NCI-H2081 (cell line): ENCODE results near the gene SOCS6.

Source experiments
- DNase-seq, 2 experiments: peaks; one replicate each; lab custom pipeline; 2025; lab: John Stamatoyannopoulos, UW

The SOCS6 gene

DNA sequence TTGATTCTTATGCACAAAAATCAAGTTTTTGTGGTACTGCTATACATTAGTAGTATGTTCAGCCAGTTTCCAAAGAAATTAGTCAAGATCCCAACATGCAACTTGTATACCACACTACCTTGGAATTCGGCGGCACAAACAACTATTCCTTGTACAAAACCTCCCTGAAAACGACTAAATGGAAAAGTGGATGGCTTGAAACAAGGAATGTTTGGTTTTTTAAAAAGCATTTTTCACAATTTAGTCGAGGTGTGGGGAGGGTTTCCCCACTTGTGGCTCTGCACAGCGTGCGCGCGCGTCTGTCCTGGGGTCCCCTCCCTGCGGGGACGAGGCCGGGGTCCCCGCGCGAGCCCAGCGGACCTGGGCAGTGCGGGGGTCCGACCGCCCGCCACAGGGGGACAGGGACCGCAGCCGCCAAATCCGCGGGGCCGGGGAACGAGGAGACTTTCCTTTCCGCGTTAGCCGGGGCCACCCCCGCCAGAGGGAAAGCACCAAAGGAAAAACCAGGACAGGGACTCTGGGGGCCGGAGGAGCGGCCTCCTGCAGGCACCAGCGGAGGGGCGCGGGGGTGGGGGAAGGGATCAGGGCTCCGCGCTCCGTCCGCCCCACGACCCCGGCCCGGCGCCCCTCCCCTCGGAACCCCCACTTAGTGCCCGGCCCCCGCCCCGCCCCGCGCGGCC is 534 bp upstream of the SOCS6 start:
- DNase-seq = peak in 1 of 2 experiments; percentile 29

DNA sequence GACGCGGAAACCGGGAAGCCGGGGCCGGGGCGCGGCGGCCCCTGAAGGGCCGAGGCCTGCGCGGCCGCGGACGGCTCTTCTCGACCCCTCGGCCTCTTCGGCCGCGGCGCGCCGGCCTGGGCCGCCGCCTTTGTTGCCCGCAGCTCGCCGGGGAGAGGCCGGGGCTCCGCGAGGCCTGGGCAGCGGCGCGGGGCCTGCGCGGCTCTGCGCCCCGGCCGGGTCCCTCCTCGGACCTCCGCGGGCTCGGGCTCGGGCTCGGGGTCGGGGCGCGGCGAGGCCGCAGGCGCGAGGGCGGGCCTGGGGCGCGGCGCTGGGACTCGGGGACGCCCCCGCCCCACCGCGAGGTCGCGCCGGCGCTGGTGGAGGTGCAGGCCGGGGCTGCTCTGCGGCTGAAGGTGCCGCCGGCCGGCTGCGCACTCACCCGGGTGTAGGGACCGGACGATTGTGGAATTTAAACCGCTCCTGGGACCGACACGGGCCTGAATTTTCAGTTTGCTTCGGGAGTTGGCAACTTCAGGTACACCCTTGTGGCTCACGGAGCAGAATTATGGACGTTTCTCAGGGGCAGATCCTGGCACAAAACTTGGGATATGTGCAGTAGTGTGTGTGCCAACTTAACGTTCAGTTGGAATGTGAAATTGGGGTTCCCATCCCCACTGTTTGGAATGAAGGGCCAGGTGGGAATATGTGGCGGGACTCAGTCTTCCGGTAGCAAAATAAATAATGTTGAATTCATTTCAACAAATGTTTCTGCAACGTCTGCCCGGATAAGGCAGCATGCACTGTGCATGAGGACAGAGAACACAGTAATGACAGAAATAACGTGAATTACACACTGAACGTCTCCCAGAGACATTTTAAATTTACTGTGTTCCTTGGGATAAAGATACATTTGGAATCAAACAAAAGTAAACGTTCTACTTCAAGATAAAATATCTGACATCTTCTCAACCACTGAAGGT is 787 bp downstream of the SOCS6 start:
- peak; percentile 4 to 43 for DNase-seq

DNA sequence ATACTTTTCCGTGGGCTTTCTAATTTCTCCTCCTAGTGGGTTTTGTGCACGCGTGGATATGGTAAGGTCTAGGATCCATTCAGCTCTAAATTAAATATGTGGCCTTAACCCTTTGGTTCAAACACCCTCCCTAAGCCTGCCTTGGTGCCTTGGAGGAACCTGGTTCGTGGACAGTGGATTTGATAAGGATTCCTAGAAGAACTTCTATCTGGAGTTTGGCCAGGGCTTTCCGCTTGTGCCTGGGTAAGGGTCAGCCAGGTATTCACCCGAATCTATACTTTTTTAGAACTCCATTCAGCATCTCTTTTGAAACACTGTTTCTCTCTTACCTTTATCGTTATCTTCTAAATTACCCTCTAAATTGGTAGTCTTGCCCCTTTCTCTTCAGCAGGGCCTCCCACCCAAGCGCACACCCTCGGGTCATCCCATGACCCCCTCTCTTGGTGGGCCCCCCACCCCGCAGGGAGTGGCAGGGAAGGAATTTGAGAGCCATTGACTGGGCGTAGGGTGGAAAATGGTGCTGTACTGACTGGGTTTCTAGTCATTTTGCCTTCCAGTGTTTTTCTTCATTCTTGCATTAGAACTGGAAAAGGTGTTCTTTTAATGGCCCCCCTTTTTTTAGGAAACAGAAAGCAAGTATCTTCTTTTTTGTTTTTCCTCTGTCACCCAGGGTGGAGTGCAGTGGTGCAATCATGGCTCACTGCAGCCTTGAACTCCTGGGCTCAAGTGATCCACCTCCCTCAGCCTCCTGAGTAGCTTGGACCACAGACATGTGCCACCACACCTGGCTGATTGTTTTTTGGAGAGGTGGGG is 1.8 kb downstream of the SOCS6 start:
- no peak for DNase-seq

DNA sequence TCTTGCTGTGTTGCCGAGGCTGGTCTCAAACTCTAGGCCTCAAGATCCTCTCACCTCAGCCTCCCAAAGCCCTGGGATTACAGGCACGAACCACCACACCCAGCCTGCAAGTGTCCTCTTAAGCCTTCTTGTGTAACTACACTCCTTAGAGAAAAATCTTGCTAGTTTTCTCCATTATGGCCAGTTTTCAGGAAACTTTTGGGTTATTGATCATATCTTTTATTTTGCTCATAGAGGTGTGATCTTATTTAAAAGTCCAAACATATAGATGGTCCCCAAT is 2.4 kb downstream of the SOCS6 start:
- DNase-seq = no peak

DNA sequence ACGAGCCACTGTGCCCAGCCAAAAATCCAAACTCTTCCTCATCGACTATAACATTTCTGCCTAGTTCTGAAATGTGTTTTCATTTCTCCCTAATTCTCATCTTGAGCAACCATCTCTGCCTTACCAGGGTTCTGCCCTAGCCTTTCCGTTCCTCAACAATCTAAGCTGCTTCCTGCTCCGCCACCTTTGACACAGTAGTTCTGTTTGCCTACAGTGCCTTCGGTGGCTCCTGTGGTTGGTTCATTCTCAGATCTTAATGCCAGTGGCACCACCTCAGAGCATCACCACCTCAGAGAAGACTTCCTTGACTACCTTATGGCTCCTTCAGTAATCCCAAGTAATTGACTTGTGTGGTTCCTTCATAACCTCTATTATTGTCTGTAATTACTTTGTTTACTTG is 3.8 kb downstream of the SOCS6 start:
- DNase-seq = no peak

DNA sequence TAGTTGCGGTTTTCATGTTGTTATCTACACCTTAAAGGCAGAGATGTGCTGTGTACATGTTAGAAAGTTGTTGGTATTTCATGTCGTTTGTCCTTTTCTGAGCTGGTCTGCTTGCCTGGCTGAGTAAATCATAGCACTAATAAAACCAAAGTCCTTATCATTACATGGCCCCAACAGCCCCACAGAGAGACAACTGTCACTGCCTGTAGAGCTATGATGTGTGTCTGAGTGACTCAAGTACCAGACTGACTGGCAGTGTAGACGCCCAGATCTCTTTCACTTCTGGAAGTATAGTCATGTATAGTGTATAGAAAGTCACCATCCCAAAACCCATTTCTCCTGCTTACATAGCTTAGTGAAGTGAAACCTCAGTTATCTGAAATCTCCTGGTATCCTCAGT is 4.3 kb downstream of the SOCS6 start:
- no peak for DNase-seq

DNA sequence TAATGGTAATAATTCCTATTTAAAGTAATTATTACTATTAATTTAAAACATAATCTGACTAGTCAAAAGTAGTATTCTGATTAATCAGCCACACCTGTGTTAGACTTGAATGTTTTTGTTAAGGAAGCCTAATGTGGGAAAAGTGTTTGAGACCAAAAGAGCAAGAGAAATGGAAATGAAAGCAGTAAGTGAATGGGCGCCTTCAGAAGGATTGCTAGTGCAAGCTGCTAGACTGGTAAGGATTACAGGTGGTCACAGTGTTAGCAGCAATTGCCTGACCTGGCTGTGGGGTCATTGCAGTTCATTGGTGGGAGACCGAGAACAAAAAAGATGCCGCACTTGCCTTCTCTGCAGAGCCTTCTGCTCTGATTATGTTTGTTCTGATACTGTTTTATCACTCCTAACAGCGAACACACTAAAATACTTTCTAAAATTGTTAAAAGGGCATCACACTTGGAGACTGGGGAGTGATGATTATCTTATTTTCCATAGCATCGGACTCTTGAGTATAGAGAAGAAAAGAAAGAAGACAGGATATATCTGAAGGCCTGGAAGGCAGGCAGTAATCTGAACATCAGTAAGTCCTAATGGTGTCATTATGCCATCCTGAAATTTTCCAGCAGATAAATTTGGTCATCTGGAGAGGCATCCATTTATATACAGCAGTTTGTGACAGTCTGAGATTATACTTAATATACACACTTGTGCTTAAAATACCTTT is 5.8 kb downstream of the SOCS6 start:
- no peak for DNase-seq

DNA sequence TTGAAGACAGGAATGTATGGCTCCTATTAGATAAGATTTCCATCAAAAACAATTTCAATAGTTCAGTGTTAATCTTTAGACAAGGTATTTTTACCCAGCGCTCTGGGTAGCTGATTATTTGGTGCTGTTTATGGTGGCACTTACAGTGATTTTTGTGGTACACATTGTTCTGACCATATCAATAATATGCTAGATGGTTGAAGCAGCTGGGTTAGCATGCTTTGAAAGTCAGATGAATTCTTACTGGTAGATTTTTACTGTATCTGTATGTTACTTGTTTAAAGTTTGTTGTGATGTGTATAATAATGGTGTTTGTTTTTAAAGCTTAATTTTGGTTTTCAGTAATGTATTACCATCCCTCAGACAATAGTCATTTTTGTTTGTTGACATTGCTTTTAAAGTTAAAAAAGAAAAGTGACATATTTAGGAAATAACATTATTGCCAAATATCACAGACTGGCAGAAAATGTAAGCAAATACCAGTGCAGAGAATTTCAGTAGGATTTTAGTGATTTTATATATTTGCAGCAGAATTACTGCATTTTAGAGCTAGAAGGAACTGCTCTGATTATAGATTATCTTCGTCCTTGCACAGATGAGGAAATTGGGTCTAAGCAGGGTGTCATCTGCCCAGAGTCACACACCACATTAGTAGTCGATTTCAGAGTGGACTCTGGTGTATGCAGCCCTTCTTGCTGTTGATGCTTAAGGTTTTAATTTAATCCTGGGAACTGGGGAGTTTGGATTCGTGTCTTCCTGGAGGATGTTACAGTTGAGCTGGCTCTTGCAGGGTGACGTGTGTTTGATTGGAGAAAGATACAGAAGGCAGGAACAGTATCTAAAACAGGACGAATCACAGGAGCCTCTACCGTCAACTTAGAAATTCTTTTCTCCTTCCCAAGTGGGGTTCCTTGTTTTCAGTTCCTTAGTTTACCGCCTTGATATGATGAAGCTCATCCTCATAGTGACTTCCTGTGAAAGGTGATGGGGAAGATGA is 6.6 kb downstream of the SOCS6 start:
- no peak for DNase-seq

DNA sequence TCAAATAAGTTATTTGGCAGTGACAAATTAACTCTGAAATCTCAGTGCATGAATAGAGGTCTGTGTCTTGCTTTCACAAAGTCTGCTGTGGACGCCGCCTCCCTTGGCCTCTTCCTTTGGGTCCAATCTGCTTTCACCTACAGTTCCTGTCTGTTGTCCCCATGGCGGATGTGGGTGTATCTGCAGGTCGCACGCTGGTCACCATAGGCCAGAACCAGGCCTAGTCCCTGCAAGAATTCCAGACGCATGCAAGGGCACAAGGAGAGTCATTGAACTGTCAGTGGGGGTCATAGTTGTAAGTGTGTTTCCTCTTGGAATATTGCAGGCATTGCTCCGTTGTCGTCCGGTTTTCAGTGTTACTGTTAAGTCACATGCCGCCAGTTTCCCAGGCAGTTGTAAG is 7.4 kb downstream of the SOCS6 start:
- no peak for DNase-seq

DNA sequence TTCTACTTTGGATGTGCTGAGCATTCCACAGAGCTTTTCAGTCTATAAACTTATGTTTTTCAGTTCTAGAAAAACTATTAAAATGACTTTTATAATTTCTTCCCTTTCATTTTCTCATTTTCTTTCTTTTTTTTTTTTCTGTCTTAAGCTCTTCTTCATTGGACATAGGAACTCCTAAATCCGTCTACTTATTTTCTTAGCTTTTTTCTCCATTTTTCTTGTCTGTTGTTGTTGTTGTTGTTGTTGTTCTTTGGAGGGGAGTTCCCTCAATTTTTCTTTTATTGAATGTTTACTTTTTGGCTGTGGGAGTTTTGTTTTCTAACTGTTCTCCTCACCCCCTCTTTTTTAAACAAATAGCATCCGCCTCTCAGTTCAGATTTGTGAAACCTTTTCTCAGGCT is 7.9 kb downstream of the SOCS6 start:
- DNase-seq = no peak

DNA sequence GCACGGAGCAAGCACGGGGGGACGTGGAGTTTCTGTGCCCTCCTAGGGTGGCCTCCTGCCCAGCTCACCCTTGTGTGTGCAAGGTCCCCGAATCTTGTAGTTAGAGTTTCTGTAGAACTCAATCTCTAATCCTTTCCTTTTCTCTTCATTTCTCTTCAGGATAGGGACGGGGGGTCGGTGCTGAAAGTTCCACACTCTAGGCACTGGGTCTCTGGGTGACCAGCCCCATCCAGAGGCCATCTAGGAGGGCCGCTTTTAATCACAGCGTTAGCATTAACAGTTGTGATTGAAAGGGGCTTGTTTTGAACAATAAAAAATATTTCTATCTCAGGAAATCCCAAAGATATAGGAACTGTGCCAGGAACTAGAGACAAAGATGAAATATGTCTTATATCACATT is 10.5 kb downstream of the SOCS6 start:
- DNase-seq = no peak

DNA sequence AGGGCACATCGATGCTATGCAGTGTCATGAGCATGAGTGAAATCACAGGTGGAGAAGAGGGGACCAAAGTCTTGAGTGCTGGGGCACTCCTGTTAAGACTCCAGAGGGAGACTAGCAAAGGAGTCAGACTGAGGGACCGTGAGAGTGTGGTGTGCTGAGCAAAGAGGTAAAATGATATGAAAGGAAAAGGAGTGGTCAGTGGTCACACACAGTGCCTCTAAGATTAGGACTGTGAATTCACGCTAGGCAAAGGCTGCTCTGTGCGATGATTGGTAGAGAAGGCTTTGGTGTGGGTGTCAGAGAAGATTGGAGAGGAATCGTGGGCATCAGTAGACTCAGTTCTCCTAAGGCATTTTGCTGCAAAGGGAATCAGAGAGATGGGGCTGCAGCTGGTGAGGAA is 12.8 kb downstream of the SOCS6 start:
- no peak for DNase-seq

DNA sequence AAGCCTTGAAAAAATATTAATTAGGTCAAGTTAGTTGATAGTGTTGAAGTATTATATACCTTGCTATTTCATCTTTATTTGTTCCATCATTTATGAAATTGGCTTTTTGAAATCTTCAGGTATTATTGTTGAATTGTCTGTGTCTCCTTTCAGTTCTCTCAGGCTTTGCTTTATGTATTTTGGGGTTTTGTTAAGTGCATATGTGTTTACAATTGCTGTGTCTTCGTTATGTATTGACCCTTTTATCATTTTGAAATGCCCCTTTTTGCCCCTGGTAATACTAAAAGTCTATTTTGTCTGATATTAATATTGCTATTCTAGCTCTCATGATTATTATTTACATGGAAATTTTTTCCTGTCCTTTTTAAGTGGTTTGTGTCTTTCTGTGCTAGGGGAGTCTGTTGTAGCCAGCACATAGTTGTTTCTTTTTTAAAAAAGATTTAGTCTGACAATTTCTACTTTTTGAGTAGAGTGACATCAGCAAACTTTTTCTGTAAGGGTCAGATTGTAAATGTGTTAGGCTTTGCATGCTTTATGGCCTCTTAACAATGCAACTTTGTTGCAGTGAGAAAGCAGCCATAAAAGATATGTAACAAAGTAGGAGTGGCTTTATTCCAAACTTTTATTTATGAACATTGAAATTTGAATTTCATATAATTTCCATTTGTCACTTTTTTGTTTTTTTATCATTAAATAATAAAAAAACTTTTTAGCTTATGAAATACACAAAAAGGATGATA is 19.9 kb downstream of the SOCS6 start:
- no peak for DNase-seq

DNA sequence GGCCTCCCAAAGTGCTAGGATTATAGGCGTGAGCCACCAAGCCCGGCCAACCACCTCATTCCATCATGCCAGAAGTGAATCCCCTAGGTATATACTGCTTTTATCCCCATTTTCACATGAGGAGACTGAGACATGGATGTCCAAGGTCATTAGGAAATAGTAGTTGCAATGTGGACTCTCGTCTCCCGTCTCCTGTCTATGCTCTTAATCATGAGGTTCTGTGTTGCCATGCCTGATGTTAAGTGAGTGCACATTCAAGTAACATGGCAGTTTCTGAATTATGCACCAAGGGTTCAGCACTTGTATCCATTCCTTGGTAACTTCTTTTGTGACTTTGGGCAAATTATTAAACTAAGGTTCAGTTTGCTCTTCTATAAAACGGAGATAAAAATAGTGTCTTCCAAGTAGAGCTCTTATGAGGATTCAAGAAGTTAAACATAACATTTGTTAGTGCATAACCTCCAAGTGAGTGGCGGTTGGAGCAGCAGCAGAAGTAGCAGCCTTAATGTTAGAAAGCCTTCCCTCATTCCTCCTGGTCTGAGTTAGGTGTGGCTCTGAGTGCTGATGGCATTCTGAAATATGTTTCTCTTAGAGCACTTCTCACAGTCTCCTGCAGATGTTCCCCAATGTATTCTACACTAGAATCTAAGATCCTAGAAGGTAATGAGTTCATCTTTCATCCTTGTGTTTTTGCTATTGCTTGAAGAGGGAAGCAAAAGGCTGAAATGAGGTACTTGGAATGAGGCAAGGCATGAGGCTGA is 21.9 kb downstream of the SOCS6 start:
- no peak for DNase-seq

DNA sequence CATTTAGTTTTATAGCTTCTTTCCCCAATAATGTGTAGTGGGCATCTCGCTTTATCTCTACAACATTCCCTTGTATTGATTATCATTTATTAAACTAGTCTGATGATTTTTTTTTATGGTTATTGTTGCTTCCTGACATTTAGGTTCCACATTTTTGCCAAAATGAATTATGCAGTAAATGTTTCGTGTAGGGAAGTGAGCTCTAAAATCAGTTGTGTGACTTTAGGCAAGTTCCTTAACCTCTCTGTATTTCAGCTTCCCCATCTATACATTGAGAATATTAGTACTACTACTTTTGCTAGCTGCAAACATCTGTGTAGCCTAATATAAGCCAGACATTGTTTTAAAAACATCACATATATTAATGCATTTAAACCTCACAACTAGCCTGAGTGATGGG is 22.9 kb downstream of the SOCS6 start:
- no peak for DNase-seq

DNA sequence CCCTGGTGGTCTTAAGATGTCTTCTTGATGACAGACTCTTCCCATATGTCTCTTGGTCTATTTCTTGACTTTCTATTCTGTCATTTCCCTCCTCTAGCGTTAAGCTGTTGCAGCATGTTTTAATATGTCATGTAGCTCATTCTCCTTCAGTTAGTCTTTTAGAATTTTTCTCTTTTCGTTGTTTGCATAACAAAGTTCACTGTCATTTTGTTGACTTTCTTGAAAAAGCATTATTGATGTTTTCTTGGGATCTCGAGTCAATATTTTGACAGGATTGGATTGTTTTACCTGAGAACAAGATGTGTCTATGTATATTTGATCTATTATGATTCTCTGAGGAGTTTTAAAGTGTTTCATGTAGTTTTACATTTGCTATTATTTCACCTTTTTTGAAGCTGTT is 24.8 kb downstream of the SOCS6 start:
- no peak for DNase-seq

DNA sequence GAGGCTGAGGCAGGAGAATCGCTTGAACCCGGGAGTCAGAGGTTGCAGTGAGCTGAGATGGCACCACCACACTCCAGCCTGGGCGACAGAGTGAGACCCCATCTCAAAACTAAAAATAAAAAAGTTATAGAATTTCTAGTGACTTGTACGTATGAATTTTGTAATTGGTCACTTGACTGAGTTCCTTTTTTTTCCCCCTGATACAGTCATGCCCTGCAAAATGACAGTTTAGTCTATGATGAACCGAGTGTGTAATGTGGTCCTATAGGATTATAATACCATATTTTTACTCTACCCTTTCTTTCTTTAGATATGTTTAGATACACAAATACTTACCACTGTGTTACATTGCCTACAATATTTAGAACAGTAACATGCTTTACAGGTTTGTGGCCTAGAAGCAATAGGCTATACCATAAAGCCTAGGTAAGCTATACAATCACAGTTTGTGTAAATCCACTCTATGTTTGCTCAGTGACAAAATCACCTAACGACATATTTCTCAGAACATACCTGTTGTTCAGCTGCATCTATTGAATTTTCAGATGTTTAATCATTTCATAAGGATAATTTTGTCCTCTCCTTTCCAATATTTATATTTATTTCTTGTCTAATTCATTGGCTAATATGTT is 25.4 kb downstream of the SOCS6 start:
- no peak for DNase-seq

DNA sequence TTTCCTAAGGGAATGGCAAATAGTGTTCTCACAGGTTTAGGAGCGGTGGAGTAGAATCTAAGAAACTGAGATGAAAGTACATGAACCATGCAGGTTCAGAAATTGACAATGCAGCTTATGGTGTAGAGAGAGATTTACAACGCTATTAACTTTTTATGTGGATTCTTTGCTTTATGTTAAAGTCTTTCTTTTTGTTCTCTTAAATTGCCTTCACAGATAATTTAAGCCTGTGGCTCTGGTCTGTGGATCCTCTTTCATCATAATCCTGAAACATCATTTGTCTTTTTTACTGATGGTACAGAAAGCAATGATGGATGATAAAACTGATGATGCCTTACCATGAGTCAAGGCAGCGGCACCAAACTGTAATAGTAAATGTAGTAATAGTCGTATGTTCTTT is 30.3 kb downstream of the SOCS6 start:
- DNase-seq = no peak

DNA sequence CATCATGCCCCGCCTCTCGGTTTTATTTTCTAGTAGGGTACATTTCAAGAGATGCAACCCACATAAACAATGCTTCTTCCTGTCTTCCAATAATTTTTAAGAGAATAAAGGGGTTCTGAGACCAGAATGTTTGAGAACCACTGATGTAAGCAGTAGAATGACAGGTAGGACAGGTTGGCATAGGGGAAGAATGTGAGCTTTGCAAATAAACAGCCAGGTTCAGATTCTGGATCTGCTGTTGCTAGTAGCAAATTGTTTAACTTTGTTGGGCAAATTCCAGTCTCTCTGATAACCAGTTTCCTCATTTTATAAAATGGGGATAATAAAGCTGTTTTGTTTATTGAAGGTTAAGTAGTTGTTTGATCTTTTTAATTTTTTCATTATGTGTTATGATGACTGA is 32.8 kb downstream of the SOCS6 start:
- DNase-seq = no peak
